K562 (cell line): Measurements from ENCODE around the gene PTP4A2. TPM values are rescaled to one million over a fixed set of nuclear protein-coding genes. Genes with fewer than 3 reads are reported as not detected.
A peak's percentile ranks its signal among the peaks of the same experiment; 100 is the strongest.

Source experiments
- CCNT2 ChIP-seq: IDR thresholded peaks from 2 replicates; pipeline ENCODE4 v1.6.1; 2011; ENCODE audit warnings: borderline replicate concordance, low read depth, mild to moderate bottlenecking, moderate library complexity, mixed read lengths, low read length; ENCODE audit not compliant: insufficient read length; ENCODE audit errors: extremely low read depth
- COPS2 ChIP-seq: fragments of 450-650 bp; conservative IDR thresholded peaks from 2 replicates; pipeline ENCODE4 v1.6.1; 2016; ENCODE audit warnings: mild to moderate bottlenecking, moderate library complexity
- CSDE1 ChIP-seq, 2 experiments: fragments of 450-650 bp; IDR thresholded peaks; 2 replicates each; pipeline ENCODE4 v1.6.1; 2016; ENCODE audit warnings: mild to moderate bottlenecking in 1 of 2
- E2F4 ChIP-seq: sonication (generic); formaldehyde crosslinking; IDR thresholded peaks from 2 replicates; pipeline ENCODE4 v1.8.0; 2022; ENCODE audit warnings: mild to moderate bottlenecking, low read depth, missing genetic modification reagents
- IRF2 ChIP-seq: sonication (generic); formaldehyde crosslinking; IDR thresholded peaks from 2 replicates; pipeline ENCODE4 v1.8.1; 2022; ENCODE audit warnings: mild to moderate bottlenecking, missing genetic modification reagents
- JUNB ChIP-seq: fragments of 450-650 bp; formaldehyde crosslinking; conservative IDR thresholded peaks from 2 replicates; pipeline ENCODE4 v1.4.0; 2020; ENCODE audit warnings: mild to moderate bottlenecking
- MXI1 ChIP-seq: IDR thresholded peaks from 2 replicates; pipeline ENCODE4 v1.6.1; 2011; ENCODE audit warnings: low read depth, mild to moderate bottlenecking, improper control_type of control experiment, low read length
- MYNN ChIP-seq, 2 experiments: sonication (generic); formaldehyde crosslinking in 1 of 2; IDR thresholded peaks; 2 replicates each; pipeline versions ENCODE4 v1.5.0 to v1.6.1; 2016 to 2020; ENCODE audit warnings: antibody characterized with exemption in 1 of 2, missing genetic modification reagents in 1 of 2
- POU5F1 ChIP-seq: fragments of 150-350 bp; IDR thresholded peaks from 2 replicates; pipeline ENCODE4 v1.6.1; 2014; ENCODE audit warnings: borderline replicate concordance, low read length, low read depth, mild to moderate bottlenecking; ENCODE audit not compliant: partially characterized antibody
- RBM15 ChIP-seq: fragments of 200-400 bp; formaldehyde crosslinking; IDR thresholded peaks from 2 replicates; pipeline ENCODE4 v1.6.1; 2018; ENCODE audit warnings: mild to moderate bottlenecking, low read length, moderate library complexity; ENCODE audit not compliant: insufficient read depth
- STAT5A ChIP-seq: IDR thresholded peaks from 2 replicates; pipeline ENCODE4 v1.6.1; 2012; ENCODE audit warnings: low read length, inconsistent platforms, borderline replicate concordance
- THAP7 ChIP-seq: fragments of 250-450 bp; sonication (Bioruptor Pico); IDR thresholded peaks from 2 replicates; pipeline ENCODE4 v1.5.0; 2021
- TOE1 ChIP-seq, 2 experiments: fragments of 450-650 bp in 1 of 2; sonication (generic) in 1 of 2; formaldehyde crosslinking in 1 of 2; IDR thresholded peaks; 2 replicates each; pipeline versions ENCODE4 v1.7.1 to v1.8.0; 2016 to 2022; ENCODE audit warnings: borderline replicate concordance in 2 of 2, mild to moderate bottlenecking in 2 of 2, antibody characterized with exemption in 1 of 2, inconsistent platforms in 1 of 2, low read depth in 1 of 2, missing genetic modification reagents in 1 of 2, moderate library complexity in 1 of 2
- ZFP30 ChIP-seq: fragments of 250-450 bp; sonication (Bioruptor Pico); IDR thresholded peaks from 2 replicates; pipeline ENCODE4 v1.8.0; 2022; ENCODE audit warnings: moderate library complexity, mild to moderate bottlenecking, inconsistent platforms, borderline replicate concordance
- ZNF134 ChIP-seq: fragments of 250-450 bp; sonication (Bioruptor Pico); conservative IDR thresholded peaks from 2 replicates; pipeline ENCODE4 v1.4.0; 2020
- ZNF24 ChIP-seq: fragments of 450-650 bp; IDR thresholded peaks from 2 replicates; pipeline ENCODE4 v1.6.1; 2016
- ZSCAN29 ChIP-seq: fragments of 450-650 bp; IDR thresholded peaks from 2 replicates; pipeline ENCODE4 v1.6.1; 2017
- polyA plus RNA-seq, 8 experiments: library from polyadenylated mRNA; depleted of rRNA in 4 of 8; stranded (reverse) in 5 of 8; unstranded in 3 of 8; fragments of >200 nt; fragmentation: Nextera tagmentation in 2 of 8; fragmentation: Illumina TruSeq in 1 of 8; extraction: Ambion mirVana in 2 of 8; extraction: Trizol in 1 of 8; gene quantifications; 2 replicates each; pipeline versions ENCODE4 v1.2.1 to v1.2.3, GENCODE V29; 2011 to 2014; ENCODE audit warnings: inconsistent platforms in 1 of 8, missing spikeins in 1 of 8
- total RNA-seq, 7 experiments: library from RNA; depleted of rRNA in 6 of 7; stranded (reverse); fragments of >200 nt in 6 of 7; fragmentation: Illumina TruSeq in 2 of 7; extraction: Trizol in 2 of 7; gene quantifications; 2 replicates each; pipeline versions ENCODE4 v1.2.1 to v1.2.3, GENCODE V29; 2011 to 2021; ENCODE audit warnings: low replicate concordance in 1 of 7

The PTP4A2 gene
- total and polyA plus RNA-seq, 9 of the 15 experiments (the other 6 are each of a cell fraction or from before 2014, with no cell fraction given) = 197 to 870 (median 480) TPM

GRCh38 chr1:31955917-31956736 lies 18.0 kb upstream of the PTP4A2 start (continued):
- TF ChIP-seq TOE1 (IDR thresholded peaks at IDR 0.05; ENCODE audit: borderline replicate concordance) = peak; percentile 23; the same call in 1 of the 2 replicates
- no peak for TF ChIP-seq TOE1 (CRISPR knock-in tag; IDR thresholded peaks at IDR 0.05; ENCODE audit: borderline replicate concordance, low read depth)
- no peak for TF ChIP-seq MXI1
- TF ChIP-seq E2F4 (CRISPR knock-in tag) = no peak
- TF ChIP-seq CCNT2 = peak; percentile 76
- TF ChIP-seq THAP7 (CRISPR knock-in tag) = no peak
- TF ChIP-seq ZNF134 (CRISPR knock-in tag) = peak; percentile 7; the same call in 1 of the 2 replicates
- TF ChIP-seq ZFP30 (CRISPR knock-in tag) = no peak
- TF ChIP-seq CSDE1 (IDR thresholded peaks at IDR 0.05) = peak in 1 of 2 experiments; percentile 76; a peak in 1 of 4 replicates
- no peak for TF ChIP-seq RBM15
- TF ChIP-seq POU5F1 = no peak
- no peak for TF ChIP-seq IRF2
- no peak for TF ChIP-seq STAT5A
- TF ChIP-seq ZNF24 = no peak; the same call in 1 of the 2 replicates
- TF ChIP-seq MYNN (IDR thresholded peaks at IDR 0.05) = peak; percentile 58; the same call in 1 of the 2 replicates
- no peak for TF ChIP-seq MYNN (CRISPR knock-in tag; IDR thresholded peaks at IDR 0.05)
- no peak for TF ChIP-seq JUNB (CRISPR knock-in tag)
- no peak for TF ChIP-seq ZSCAN29
- no peak for TF ChIP-seq COPS2
